IMR-90 (cell line): ENCODE measurements around the gene HPCAL4.

Experiments
- BHLHE40 ChIP-seq: fragments of 150-350 bp; IDR thresholded peaks from 2 replicates; pipeline ENCODE4 v1.6.1; 2016; ENCODE audit warnings: mild to moderate bottlenecking, low read depth, low read length
- CEBPB ChIP-seq: IDR thresholded peaks from 2 replicates; pipeline ENCODE4 v1.6.1; 2012; ENCODE audit warnings: low read depth, low read length, improper control_type of control experiment
- MXI1 ChIP-seq: IDR thresholded peaks from 2 replicates; pipeline ENCODE4 v1.6.1; 2012; ENCODE audit warnings: low read depth, mild to moderate bottlenecking, low read length, moderate library complexity, borderline replicate concordance
- NFE2L2 ChIP-seq: fragments of 150-350 bp; IDR thresholded peaks from 2 replicates; pipeline ENCODE4 v1.6.1; 2016; ENCODE audit warnings: low read depth, mild to moderate bottlenecking, low read length
- POLR2A ChIP-seq: IDR thresholded peaks from 2 replicates; pipeline ENCODE4 v1.6.1; 2012; ENCODE audit warnings: mild to moderate bottlenecking, low read depth, low read length
- RFX5 ChIP-seq: IDR thresholded peaks from 2 replicates; pipeline ENCODE4 v1.8.0; 2012; ENCODE audit warnings: low read depth, mild to moderate bottlenecking, low read length, moderate library complexity
- SMC3 ChIP-seq: fragments of 150-350 bp; IDR thresholded peaks from 2 replicates; pipeline ENCODE4 v1.6.1; 2016; ENCODE audit warnings: low read depth, mild to moderate bottlenecking, antibody characterized with exemption, low read length, moderate library complexity
- TF ChIP-seq, protein P1 (sequence below): conservative IDR thresholded peaks from 2 replicates; pipeline ENCODE4 v1.5.1; 2012; ENCODE audit warnings: mild to moderate bottlenecking, low read depth, low read length, improper control_type of control experiment
- TF ChIP-seq, protein P2 (sequence below): fragments of 150-350 bp; IDR thresholded peaks from 2 replicates; pipeline ENCODE4 v1.6.1; 2016; ENCODE audit warnings: low read depth, mild to moderate bottlenecking, low read length, moderate library complexity, borderline replicate concordance

DNA sequence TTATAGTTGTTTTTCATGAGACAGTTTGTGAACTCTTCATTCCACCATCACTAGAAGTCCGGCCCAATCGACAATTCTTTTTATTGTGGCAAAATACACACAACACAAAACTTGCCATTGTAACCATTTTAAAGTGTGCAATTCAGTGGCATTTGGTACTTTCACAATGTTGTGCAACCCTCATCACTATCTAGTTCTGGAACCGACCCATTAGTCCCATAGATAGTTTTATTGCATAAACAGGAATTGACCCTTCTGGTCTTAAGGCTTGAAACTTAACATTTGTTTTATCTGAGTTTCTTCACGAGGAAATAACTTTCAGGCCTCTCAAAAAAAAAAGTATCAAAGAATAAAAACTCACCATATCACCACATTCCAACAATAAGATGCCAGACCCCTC, 38.6 kb upstream of the HPCAL4 start:
- TF ChIP-seq POLR2A (no peak), CEBPB (peak; percentile 45), NFE2L2 (no peak), SMC3 (no peak), RFX5 (no peak), MXI1 (no peak), BHLHE40 (no peak)
- TF ChIP-seq, protein P1, sequence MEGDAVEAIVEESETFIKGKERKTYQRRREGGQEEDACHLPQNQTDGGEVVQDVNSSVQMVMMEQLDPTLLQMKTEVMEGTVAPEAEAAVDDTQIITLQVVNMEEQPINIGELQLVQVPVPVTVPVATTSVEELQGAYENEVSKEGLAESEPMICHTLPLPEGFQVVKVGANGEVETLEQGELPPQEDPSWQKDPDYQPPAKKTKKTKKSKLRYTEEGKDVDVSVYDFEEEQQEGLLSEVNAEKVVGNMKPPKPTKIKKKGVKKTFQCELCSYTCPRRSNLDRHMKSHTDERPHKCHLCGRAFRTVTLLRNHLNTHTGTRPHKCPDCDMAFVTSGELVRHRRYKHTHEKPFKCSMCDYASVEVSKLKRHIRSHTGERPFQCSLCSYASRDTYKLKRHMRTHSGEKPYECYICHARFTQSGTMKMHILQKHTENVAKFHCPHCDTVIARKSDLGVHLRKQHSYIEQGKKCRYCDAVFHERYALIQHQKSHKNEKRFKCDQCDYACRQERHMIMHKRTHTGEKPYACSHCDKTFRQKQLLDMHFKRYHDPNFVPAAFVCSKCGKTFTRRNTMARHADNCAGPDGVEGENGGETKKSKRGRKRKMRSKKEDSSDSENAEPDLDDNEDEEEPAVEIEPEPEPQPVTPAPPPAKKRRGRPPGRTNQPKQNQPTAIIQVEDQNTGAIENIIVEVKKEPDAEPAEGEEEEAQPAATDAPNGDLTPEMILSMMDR, result no peak
- TF ChIP-seq, protein P2, sequence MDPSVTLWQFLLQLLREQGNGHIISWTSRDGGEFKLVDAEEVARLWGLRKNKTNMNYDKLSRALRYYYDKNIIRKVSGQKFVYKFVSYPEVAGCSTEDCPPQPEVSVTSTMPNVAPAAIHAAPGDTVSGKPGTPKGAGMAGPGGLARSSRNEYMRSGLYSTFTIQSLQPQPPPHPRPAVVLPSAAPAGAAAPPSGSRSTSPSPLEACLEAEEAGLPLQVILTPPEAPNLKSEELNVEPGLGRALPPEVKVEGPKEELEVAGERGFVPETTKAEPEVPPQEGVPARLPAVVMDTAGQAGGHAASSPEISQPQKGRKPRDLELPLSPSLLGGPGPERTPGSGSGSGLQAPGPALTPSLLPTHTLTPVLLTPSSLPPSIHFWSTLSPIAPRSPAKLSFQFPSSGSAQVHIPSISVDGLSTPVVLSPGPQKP, result no peak
